Epithelial cell of prostate (primary cell): ENCODE data around the gene ACP6.
"Not testable (repeated sequence)": the region's sequence is repeated elsewhere in the genome, so short reads cannot be mapped to it uniquely, and the experiment has no call there.

Source experiments
- DNase-seq: peaks from one replicate; pipeline ENCODE4 v3.0.0-alpha.2; 2011; ENCODE audit warnings: low read depth, low spot score
- H3K27ac ChIP-seq: fragments of 450-650 bp; 2 replicates; pipeline ENCODE4 v1.5.1; 2017; ENCODE audit warnings: mild to moderate bottlenecking

The ACP6 gene

GRCh38 chr1:147670319-147671001 lies at the start of gene ACP6:
TSS of gene ACP6 (minus strand) at chr1:147670524. CDS start at chr1:147670048, 476 bp downstream.
- peak within 1 kb of the TSS; percentile 56 for H3K27ac ChIP-seq
- DNase-seq = peak; percentile 41

GRCh38 chr1:147719711-147720225 lies 49.4 kb upstream of the ACP6 start:
- no peak for DNase-seq
- H3K27ac ChIP-seq = peak overlapping the region; percentile 18

DNA sequence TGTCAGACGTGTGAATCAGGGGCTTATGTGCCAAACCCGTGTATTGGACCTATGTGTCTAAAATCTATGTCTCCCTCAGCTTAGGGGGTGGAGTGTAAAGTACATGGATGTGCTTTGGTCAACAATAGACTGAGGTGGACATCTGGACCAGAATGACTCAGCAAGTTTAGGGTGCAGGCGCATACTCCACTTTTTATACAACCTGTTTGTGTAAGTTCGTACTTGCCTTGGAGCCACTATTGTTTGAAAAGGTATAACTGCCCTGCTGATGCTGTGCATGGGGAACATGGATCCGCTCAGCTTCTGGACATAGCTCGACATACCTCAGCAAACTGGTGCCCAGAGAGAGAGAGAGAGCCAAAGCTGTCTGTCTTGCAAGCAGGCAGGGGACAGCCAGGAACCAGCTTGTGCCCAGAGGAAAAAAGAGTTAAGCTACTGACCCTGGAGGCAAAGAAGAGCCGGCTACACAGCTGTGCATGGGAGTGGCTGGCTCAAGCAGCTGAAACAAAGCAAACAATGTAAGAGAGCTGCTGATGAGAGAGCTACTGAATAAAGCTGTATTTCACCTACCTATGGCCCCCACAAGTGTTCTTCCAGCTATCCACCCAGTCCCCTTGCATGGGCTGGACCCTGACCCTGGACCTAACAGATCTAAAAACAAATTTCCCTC lies 48.8 kb upstream of the ACP6 start:
- peak overlapping the region; percentile 18 for H3K27ac ChIP-seq
- no peak for DNase-seq

DNA sequence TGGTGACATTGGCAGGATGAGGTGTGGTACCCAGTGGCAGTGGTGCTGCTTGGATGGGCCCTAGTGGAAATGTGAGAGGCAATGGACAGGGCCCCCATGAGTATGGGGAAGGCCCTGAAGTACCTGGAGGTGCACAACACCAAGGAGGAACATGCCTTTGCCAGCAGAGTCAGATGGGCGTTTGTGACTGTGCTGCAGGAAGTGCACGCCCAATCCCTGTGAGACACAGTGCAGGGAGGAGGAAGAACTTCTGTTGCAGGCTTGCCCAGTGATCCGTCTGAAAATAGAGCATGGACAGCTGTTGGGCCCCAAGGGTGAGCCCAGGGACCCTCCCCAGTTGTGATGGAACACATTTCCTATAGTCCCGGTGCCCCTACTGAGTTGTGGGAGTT lies 47.4 kb upstream of the ACP6 start:
- H3K27ac ChIP-seq = peak overlapping the region; percentile 90
- DNase-seq = peak; percentile 59

- peak overlapping the region; percentile 90 for H3K27ac ChIP-seq
- peak; percentile 97 for DNase-seq
Measured at GRCh38 chr1:147717051-147717705, 46.9 kb upstream of the ACP6 start.

DNA sequence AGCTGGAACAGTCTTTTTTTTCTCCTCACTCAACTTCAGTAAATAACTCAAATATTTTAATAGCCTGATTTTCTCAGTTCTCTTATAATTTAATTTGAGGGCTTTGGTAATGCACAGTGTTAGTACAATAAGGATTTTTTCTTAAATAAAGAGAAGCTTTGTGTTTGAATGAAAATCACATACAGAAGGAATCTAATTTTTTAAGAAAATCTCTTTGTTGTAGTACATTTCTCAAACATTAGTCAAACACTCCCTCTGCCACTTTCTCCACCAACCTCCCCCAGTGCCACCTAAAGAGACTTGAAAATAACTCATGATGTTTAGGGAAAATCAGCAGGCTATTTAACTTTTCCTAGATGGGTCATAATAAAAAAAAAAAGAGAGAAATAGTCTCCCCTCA lies 42.3 kb upstream of the ACP6 start:
- no peak overlapping the region for H3K27ac ChIP-seq
- DNase-seq = no peak

- H3K27ac ChIP-seq = no peak overlapping the region
- no peak for DNase-seq
Measured at GRCh38 chr1:147700042-147701006, 30.0 kb upstream of the ACP6 start.

GRCh38 chr1:147699686-147700041 lies 29.3 kb upstream of the ACP6 start:
- H3K27ac ChIP-seq = no peak overlapping the region
- no peak for DNase-seq

DNA sequence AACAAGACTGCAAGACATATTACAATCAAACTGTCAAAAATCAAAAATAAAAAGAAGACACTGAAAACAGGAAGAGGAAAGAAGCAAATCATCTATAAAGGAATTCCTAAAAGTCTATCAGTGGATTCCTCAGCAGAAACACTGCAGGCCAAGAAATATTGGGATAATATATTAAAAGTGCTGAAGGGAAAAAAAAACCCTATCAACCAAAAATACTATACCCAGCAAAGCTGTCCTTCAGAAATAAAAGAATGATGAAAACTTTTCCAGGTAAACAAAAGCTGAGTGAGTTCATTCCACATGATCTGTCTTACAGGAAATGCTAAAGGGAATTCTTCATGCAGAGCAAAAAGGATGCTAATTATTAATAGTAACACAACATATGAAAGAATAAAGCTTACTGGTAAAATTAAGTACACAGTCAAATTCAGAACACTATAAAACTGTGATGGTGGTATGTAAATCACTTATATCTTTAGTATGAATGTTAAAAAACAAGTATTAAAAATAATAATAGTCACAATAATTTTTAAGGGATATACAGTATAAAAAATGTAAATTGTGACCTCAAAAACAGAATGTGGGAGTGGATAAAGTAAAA lies 12.9 kb upstream of the ACP6 start:
- no peak overlapping the region for H3K27ac ChIP-seq
- DNase-seq = no peak

- not testable (repeated sequence) for H3K27ac ChIP-seq, DNase-seq
Measured at GRCh38 chr1:147680608-147681235, 10.4 kb upstream of the ACP6 start.

GRCh38 chr1:147677681-147678080 lies 7.4 kb upstream of the ACP6 start:
- not testable (repeated sequence) for DNase-seq, H3K27ac ChIP-seq

DNA sequence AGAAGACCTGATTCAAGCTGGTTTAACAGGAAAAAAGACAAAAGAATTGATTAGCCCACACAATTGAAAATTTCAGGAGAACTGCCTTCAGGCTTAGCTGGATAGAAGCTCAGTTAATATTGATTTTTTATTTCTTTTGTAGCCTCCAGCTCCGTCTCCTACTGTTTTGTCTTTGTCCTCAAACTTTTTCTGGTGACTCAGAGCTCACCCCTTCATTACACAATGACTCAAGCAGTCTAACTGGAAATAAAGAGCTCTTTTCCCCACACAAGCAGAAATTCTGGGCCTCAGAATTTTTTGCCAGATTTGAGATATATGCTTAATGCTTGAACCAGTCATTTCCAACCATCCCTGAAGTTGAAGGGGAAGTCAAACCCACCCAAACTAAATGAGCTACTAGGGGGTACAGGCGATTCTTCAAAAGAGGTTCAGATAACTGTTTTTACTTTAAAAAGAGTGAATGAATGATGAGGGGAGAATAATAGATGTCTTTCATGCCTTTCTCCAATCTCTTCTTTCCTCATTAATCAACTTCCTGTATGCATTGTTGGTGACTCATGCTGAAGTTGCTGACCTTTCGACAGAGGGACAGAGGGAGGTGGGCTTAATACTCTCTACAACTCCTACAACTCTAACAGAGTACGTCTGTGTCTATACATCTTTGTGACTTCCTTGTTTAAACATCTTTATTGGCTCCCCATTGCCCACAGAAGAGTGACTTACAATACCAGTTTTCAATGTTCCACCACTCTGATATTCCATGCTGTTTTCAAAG lies 6.2 kb upstream of the ACP6 start:
- H3K27ac ChIP-seq = peak overlapping the region; percentile 64
- DNase-seq = no peak

DNA sequence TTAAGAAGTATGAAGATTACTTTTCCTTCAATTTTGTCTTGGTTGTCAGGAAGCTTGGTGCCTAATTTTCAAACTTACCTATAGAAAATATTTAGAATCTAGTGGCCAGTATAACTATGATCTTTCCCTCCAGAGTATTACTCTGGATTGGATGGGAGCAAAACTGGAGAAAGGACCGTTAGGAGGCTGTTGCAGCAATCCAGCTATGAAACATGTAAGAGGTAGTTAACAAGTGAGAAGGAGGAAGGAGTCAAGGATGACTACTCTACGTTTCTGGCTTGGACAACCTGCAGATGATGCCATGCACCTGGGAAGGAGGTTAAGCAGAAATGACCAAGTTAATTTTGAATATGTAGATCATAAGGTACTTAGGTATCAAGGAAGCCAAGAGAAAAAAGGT lies 3.5 kb upstream of the ACP6 start:
- H3K27ac ChIP-seq = no peak overlapping the region
- no peak for DNase-seq

GRCh38 chr1:147673406-147673805 lies 3.1 kb upstream of the ACP6 start:
- no peak overlapping the region for H3K27ac ChIP-seq
- no peak for DNase-seq

DNA sequence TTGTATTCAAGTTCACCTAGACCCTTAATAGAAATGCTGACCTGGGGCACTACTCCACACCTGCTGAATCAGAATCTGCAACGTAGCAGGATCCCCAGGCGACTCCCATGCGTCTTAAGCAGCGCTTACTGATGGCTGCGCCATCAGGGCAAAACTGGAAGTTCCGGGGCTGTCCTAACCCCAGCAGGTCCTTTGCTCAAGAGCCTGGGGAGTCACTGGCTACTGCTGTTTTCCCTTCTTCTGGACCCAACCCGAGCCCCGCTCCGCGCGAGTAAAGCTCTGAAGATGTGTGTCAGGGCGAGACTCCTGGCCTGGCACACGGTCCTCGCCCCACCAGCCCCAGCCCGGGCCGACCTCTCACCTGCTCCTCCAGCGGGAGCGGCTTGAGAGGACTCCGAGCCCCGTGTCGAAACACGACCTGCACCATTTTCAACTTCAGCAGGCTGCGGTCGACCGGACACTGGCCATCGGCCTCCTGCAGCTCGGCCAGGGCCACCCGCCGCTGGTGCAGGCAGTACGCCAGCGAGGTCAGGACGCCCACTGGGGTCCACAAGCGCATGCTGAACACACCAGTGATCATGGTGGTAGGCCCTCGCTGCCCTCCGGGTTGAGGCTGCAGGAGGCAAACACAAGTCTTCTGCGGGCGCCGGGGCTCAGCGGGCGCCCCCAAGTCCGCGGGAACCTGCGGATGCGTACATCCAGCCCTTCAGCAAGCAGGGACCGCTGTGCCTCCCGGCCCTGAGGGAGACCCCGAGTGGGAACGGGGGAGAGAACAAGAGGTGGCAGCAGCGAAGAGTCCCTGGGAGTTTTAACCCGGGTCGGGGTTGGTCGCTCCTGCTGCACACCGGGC lies 630 bp downstream of the ACP6 start:
- H3K27ac ChIP-seq = peak overlapping the region; percentile 56
- no peak for DNase-seq

DNA sequence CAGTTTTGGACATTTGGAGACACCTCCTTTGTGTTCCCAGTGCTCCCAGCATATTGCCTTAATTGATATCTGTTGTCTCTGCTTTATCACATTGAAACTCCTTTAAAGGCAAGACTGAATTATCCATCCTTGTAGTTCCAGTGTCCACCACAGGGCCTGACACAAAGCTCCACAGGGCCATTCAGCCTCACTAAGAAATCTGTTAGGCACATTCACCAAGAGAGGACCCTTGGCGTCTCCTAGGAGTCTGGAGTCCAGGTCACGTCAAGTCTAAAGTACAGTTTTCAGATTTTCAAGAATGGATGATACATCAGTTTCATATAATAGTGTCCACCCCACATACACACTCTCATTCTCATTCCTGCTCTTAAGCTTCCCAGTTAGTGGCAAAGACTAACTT lies 4.8 kb downstream of the ACP6 start:
- H3K27ac ChIP-seq = no peak overlapping the region
- no peak for DNase-seq

DNA sequence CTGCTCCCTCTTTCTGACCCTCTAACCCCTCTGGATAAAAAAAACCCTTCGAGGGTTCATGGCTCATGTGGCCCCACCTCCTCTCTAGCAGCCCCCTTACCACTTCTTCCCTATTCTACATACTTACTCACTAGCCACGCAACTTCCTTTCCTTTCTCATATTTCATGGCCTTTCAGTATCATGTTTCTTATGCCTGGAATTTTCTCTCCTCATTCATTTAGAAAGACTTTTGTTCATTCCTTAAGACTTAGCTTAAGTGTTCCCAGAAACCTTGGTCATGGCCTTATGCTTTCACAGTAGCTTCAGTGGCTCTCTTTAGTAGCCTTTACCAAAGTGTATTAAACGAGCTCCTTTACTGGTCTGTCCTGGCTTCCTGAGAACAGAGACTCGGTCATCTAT lies 6.1 kb downstream of the ACP6 start:
- no peak overlapping the region for H3K27ac ChIP-seq
- no peak for DNase-seq

DNA sequence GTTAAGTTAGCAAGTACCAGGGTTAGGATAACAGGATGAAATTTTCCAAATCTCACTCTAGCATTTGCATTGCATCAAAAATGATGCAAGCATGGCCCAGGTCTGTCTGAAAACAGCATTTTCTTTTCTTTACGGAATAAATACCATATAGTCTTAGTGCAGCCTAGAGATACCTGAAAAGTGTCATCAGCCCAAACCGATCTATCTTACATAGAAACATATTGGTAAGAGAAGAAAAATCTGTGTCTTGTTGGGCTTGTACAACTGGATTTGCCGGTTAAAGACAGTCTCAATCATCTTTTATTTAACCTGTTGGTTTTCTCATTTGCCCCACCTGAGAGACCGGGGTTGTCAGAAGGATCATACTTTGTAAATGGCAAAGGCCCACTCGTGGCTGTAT lies 15.8 kb downstream of the ACP6 start:
- no peak overlapping the region for H3K27ac ChIP-seq
- no peak for DNase-seq
